H1 (cell line): ENCODE data around the gene VPS35L.

Experiments used
- HDAC2 ChIP-seq, 2 experiments: fragments of 300-600 bp in 1 of 2; sonication (generic) in 1 of 2; IDR thresholded peaks; 2 replicates each; pipeline ENCODE4 v1.6.1; 2011 to 2012; ENCODE audit warnings: low read depth in 2 of 2, low read length in 2 of 2, mild to moderate bottlenecking in 2 of 2, moderate library complexity in 2 of 2, borderline replicate concordance in 1 of 2, inconsistent platforms in 1 of 2
- JUN ChIP-seq: IDR thresholded peaks from 2 replicates; pipeline ENCODE4 v1.6.1; 2011; ENCODE audit warnings: low read depth, mild to moderate bottlenecking, improper control_type of control experiment, low read length
- JUND ChIP-seq: IDR thresholded peaks from 2 replicates; pipeline ENCODE4 v1.6.1; 2011; ENCODE audit warnings: mild to moderate bottlenecking, improper control_type of control experiment, low read length
- POLR2A ChIP-seq, 2 experiments: IDR thresholded peaks; 1 replicate in 1 of 2; 2 replicates in 1 of 2; pipeline ENCODE4 v1.6.1; 2011; ENCODE audit warnings: low read depth in 2 of 2, low read length in 2 of 2, mild to moderate bottlenecking in 2 of 2; ENCODE audit errors: control extremely low read depth in 1 of 2
- SIN3A ChIP-seq, 2 experiments: IDR thresholded peaks in 1 of 2; conservative IDR thresholded peaks in 1 of 2; 2 replicates each; pipeline ENCODE4 v1.6.1; 2011 to 2012; ENCODE audit warnings: low read length in 2 of 2, improper control_type of control experiment in 1 of 2, low read depth in 1 of 2, mild to moderate bottlenecking in 1 of 2
- TF ChIP-seq, protein P1 (sequence below), 3 experiments: IDR thresholded peaks; 1 replicate in 2 of 3; 2 replicates in 1 of 3; pipeline versions ENCODE4 v1.5.1 to v1.6.1; 2011; ENCODE audit warnings: low read length in 3 of 3, mild to moderate bottlenecking in 3 of 3, inconsistent platforms in 2 of 3, low read depth in 1 of 3, moderate library complexity in 1 of 3; ENCODE audit not compliant: insufficient read depth in 1 of 3; ENCODE audit errors: control extremely low read depth in 1 of 3

DNA sequence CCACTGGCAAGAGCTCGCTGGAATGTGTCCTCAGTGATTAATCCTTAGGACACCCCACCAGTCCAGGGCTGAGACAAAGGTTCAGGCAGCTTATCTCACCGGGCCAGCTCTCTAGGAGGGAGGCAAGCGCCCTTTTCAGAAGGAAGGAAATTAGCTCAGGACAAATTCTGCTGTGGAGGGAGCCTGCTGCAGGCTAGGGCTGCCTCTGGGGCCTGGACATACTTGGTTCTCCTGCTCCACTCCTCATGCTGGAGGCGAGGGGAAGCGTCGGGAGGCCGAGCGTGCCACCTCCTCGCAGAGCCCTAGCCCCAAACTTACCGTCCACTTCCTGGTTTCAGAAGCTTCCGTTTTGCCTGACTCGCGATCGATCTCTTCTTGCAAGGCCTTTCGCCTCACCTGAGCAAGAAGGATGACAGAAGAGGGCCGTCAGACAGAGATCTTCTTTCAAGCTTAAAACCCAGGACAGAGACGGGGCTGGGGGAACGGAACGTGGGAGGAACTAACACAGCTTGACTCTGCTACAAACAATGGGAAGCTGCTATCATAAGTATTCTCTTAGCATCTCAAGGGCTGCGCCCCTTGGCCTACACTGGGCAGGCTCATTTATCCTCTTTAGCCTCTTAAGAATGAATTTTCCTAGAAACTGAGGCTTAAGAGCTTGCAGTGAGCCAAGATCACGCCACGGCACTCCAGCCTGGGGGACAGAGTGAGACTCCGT lies 154.8 kb downstream of the VPS35L start:
- TF ChIP-seq, protein P1, sequence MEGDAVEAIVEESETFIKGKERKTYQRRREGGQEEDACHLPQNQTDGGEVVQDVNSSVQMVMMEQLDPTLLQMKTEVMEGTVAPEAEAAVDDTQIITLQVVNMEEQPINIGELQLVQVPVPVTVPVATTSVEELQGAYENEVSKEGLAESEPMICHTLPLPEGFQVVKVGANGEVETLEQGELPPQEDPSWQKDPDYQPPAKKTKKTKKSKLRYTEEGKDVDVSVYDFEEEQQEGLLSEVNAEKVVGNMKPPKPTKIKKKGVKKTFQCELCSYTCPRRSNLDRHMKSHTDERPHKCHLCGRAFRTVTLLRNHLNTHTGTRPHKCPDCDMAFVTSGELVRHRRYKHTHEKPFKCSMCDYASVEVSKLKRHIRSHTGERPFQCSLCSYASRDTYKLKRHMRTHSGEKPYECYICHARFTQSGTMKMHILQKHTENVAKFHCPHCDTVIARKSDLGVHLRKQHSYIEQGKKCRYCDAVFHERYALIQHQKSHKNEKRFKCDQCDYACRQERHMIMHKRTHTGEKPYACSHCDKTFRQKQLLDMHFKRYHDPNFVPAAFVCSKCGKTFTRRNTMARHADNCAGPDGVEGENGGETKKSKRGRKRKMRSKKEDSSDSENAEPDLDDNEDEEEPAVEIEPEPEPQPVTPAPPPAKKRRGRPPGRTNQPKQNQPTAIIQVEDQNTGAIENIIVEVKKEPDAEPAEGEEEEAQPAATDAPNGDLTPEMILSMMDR (IDR thresholded peaks at IDR 0.05; ENCODE audit: control extremely low read depth in 1 of 3, insufficient read depth in 1 of 3, low read depth in 1 of 3, low read length in 3 of 3): no peak
- no peak for TF ChIP-seq HDAC2 (IDR thresholded peaks at IDR 0.05; ENCODE audit: borderline replicate concordance in 1 of 2, low read depth in 2 of 2, low read length in 2 of 2)
- TF ChIP-seq SIN3A (conservative IDR thresholded peaks at IDR 0.05 in 1 of 2, IDR thresholded peaks at IDR 0.05 in 1 of 2; ENCODE audit: low read depth in 1 of 2, low read length in 2 of 2): no peak
- no peak for TF ChIP-seq JUN
- no peak for TF ChIP-seq JUND
- no peak for TF ChIP-seq POLR2A (IDR thresholded peaks at IDR 0.05; ENCODE audit: control extremely low read depth in 1 of 2, low read depth in 2 of 2, low read length in 2 of 2)
